HepG2 (cell line): ENCODE data around the gene ATG13. TPM values are rescaled to one million over a fixed set of nuclear protein-coding genes. Genes with fewer than 3 reads are reported as not detected.
A peak's percentile ranks its signal among the peaks of the same experiment; 100 is the strongest.

ENCODE experiments used
- ATAC-seq: fragments of 200-7000 bp; cut with Tn5 transposase; 3 replicates; pipeline ENCODE4 v1.9.1; 2020; ENCODE audit warnings: mild to moderate bottlenecking, moderate library complexity
- BruUV-seq: library from RNA; stranded (reverse); fragments of 400-500 nt; replicated peaks from 2 replicates; lab custom pipeline; 2021; lab: Mats Ljungman, UMichigan
- CTCF ChIA-PET: fragments of 300-600 bp; formaldehyde crosslinking; extraction: SDS; loops from one replicate; lab custom pipeline; 2021; ENCODE audit warnings: low total read pairs, inconsistent platforms, low intra/inter-chr PET ratio; lab: Yijun Ruan, JAX
- POLR2A ChIA-PET: fragments of 350-600 bp; sonication (Branson Sonifier 250); formaldehyde crosslinking; loops from one replicate; lab custom pipeline; 2020; ENCODE audit warnings: antibody characterized with exemption, inconsistent platforms; lab: Yijun Ruan, JAX
- DNase-seq: peaks from one replicate; pipeline ENCODE4 v3.0.0-alpha.2; 2015; ENCODE audit warnings: low spot score
- FAIRE-seq: peaks from 3 replicates; lab custom pipeline; 2011; peaks lifted over from hg19 to GRCh38; lab: Jason Lieb, UNC
- H2AFZ ChIP-seq: one replicate; pipeline ENCODE4 v1.6.1; 2011; ENCODE audit warnings: low read length, inconsistent platforms
- H3K27ac ChIP-seq: fragments of 300-600 bp; 3 replicates; pipeline ENCODE4 v1.8.0; 2011; ENCODE audit warnings: mixed run types, mild to moderate bottlenecking, mixed read lengths, low read length, inconsistent platforms; ENCODE audit not compliant: insufficient read depth; ENCODE audit errors: extremely low read length
- H3K27me3 ChIP-seq, 2 experiments: fragments of 200-600 bp in 1 of 2; 2 replicates in 1 of 2; 3 replicates in 1 of 2; pipeline versions ENCODE4 v1.6.0 to v1.8.0; 2011; ENCODE audit warnings: low read length in 2 of 2, mild to moderate bottlenecking in 2 of 2, moderate library complexity in 2 of 2, inconsistent platforms in 1 of 2; ENCODE audit not compliant: insufficient read depth in 2 of 2, control insufficient read depth in 1 of 2
- H3K36me3 ChIP-seq, 2 experiments: fragments of 200-600 bp in 1 of 2; replicated peaks in 1 of 2; 2 replicates in 1 of 2; 3 replicates in 1 of 2; pipeline versions ENCODE4 v1.5.1 to v1.8.0; 2011; ENCODE audit warnings: low read length in 2 of 2, inconsistent platforms in 1 of 2; ENCODE audit not compliant: insufficient read depth in 2 of 2, control insufficient read depth in 1 of 2
- H3K4me1 ChIP-seq: 2 replicates; pipeline ENCODE4 v1.5.1; 2012; ENCODE audit warnings: low read length, inconsistent platforms; ENCODE audit not compliant: insufficient read depth
- H3K4me2 ChIP-seq: 2 replicates; pipeline ENCODE4 v1.6.0; 2011; ENCODE audit warnings: low read depth, low read length, inconsistent platforms
- H3K4me3 ChIP-seq, 3 experiments: fragments of 200-600 bp in 1 of 3; sonication (generic), shearing (Covaris generic) in 1 of 3; replicated peaks in 1 of 3; 2 replicates each; pipeline ENCODE4 v1.5.1; 2011 to 2016; ENCODE audit warnings: low read length in 3 of 3, inconsistent platforms in 2 of 3, low read depth in 2 of 3, mild to moderate bottlenecking in 2 of 3, control low read depth in 1 of 3, mixed read lengths in 1 of 3; ENCODE audit not compliant: insufficient read depth in 1 of 3
- H3K79me2 ChIP-seq: one replicate; pipeline ENCODE4 v1.6.1; 2011; ENCODE audit warnings: low read length, inconsistent platforms; ENCODE audit not compliant: insufficient read depth
- H3K9ac ChIP-seq: 2 replicates; pipeline ENCODE4 v1.6.0; 2011; ENCODE audit warnings: mild to moderate bottlenecking, low read depth, low read length, inconsistent platforms; ENCODE audit not compliant: insufficient read depth
- H3K9me3 ChIP-seq: 2 replicates; pipeline ENCODE4 v1.5.1; 2012; ENCODE audit warnings: mild to moderate bottlenecking, low read length
- H4K20me1 ChIP-seq: 2 replicates; pipeline ENCODE4 v1.6.0; 2011; ENCODE audit warnings: inconsistent platforms, mild to moderate bottlenecking, low read length, moderate library complexity; ENCODE audit not compliant: insufficient read depth
- CHD4 ChIP-seq: fragments of 200-600 bp; sonication (generic); IDR thresholded peaks from 2 replicates; pipeline ENCODE4 v1.7.0; 2017; ENCODE audit warnings: mild to moderate bottlenecking, low read length, borderline replicate concordance
- ELF4 ChIP-seq: sonication (generic); formaldehyde crosslinking; IDR thresholded peaks from 2 replicates; pipeline ENCODE4 v1.5.0; 2020; ENCODE audit warnings: missing genetic modification reagents, mild to moderate bottlenecking, moderate library complexity, borderline replicate concordance
- HNF4G ChIP-seq, 2 experiments: sonication (generic) in 1 of 2; formaldehyde crosslinking in 1 of 2; IDR thresholded peaks; 2 replicates each; pipeline versions ENCODE4 v1.4.0 to v1.6.1; 2011 to 2020; ENCODE audit warnings: borderline replicate concordance in 2 of 2, low read depth in 2 of 2, mild to moderate bottlenecking in 2 of 2, low read length in 1 of 2, missing genetic modification reagents in 1 of 2, moderate library complexity in 1 of 2
- PCBP1 ChIP-seq: fragments of 200-400 bp; formaldehyde crosslinking; IDR thresholded peaks from 2 replicates; pipeline ENCODE4 v1.6.1; 2017; ENCODE audit warnings: mild to moderate bottlenecking, low read depth, low read length, borderline replicate concordance
- TBX2 ChIP-seq: sonication (generic); formaldehyde crosslinking; IDR thresholded peaks from 2 replicates; pipeline ENCODE4 v1.5.0; 2020; ENCODE audit warnings: missing genetic modification reagents, mild to moderate bottlenecking, borderline replicate concordance
- ZNF441 ChIP-seq: sonication (generic); formaldehyde crosslinking; IDR thresholded peaks from 2 replicates; pipeline ENCODE4 v1.7.0; 2021; ENCODE audit warnings: missing genetic modification reagents, borderline replicate concordance
- ZNF619 ChIP-seq: sonication (generic); formaldehyde crosslinking; IDR thresholded peaks from 2 replicates; pipeline ENCODE4 v1.4.0; 2020; ENCODE audit warnings: mild to moderate bottlenecking, missing genetic modification reagents
- ZNF652 ChIP-seq: IDR thresholded peaks from 2 replicates; pipeline ENCODE4 v1.6.1; 2016; ENCODE audit warnings: low read depth, borderline replicate concordance
- ZNF841 ChIP-seq: sonication (generic); formaldehyde crosslinking; IDR thresholded peaks from 2 replicates; pipeline ENCODE4 v1.8.1; 2023; ENCODE audit warnings: missing genetic modification reagents, borderline replicate concordance
- WGBS: methylation state at CpG from one replicate; pipeline ENCODE4 v1.1.6; 2017; ENCODE audit warnings: low lambda C conversion rate; 5-methylcytosine and 5-hydroxymethylcytosine counted together
- in situ Hi-C: cut with HindIII; loops from 2 replicates; pipeline ENCODE4 v1.10.0; 2017; ENCODE audit warnings: low pct_unique_long_range_greater_than_20kb; ENCODE audit not compliant: extremely low pct_ligation_motif_present
- intact Hi-C: fragments of 100-400 bp; cut with micrococcal nuclease; formaldehyde crosslinking; loops from one replicate; pipeline ENCODE4 v1.10.0; 2022; ENCODE audit not compliant: unreplicated experiment
- polyA plus RNA-seq, 8 experiments: library from polyadenylated mRNA; depleted of rRNA in 3 of 8; stranded (reverse) in 7 of 8; unstranded in 1 of 8; fragments of >200 nt; fragmentation: Illumina TruSeq in 4 of 8; extraction: Trizol in 4 of 8; gene quantifications; 2 replicates each; pipeline versions ENCODE4 v1.2.1 to v1.2.3, GENCODE V29; 2011 to 2016; ENCODE audit warnings: low read depth in 4 of 8, missing spikeins in 1 of 8, mixed read lengths in 1 of 8; ENCODE audit not compliant: insufficient read depth in 1 of 8
- total RNA-seq, 5 experiments: library from RNA; depleted of rRNA; stranded (reverse); fragments of >200 nt; fragmentation: Illumina TruSeq; extraction: Trizol; gene quantifications; 2 replicates each; pipeline ENCODE4 v1.2.3, GENCODE V29; 2016; ENCODE audit warnings: low read depth in 1 of 5
- TF ChIP-seq, protein P1 (sequence below): sonication (generic); formaldehyde crosslinking; conservative IDR thresholded peaks from 2 replicates; pipeline ENCODE4 v1.4.0; 2020; ENCODE audit warnings: missing genetic modification reagents
- TF ChIP-seq, protein P2 (sequence below), 2 experiments: sonication (generic) in 1 of 2; formaldehyde crosslinking in 1 of 2; IDR thresholded peaks; 2 replicates each; pipeline versions ENCODE4 v1.4.0 to v1.6.1; 2016 to 2020; ENCODE audit warnings: borderline replicate concordance in 1 of 2, low read depth in 1 of 2, mild to moderate bottlenecking in 1 of 2, missing genetic modification reagents in 1 of 2
- TF ChIP-seq, protein P3 (sequence below): sonication (generic); formaldehyde crosslinking; IDR thresholded peaks from 2 replicates; pipeline ENCODE4 v1.8.1; 2022; ENCODE audit warnings: low read depth, mild to moderate bottlenecking, missing genetic modification reagents

The ATG13 gene
- total and polyA plus RNA-seq, 2 of the 13 experiments (the other 11 are each of a cell fraction or from before 2014, with no cell fraction given): 55.0 to 77.3 TPM

DNA sequence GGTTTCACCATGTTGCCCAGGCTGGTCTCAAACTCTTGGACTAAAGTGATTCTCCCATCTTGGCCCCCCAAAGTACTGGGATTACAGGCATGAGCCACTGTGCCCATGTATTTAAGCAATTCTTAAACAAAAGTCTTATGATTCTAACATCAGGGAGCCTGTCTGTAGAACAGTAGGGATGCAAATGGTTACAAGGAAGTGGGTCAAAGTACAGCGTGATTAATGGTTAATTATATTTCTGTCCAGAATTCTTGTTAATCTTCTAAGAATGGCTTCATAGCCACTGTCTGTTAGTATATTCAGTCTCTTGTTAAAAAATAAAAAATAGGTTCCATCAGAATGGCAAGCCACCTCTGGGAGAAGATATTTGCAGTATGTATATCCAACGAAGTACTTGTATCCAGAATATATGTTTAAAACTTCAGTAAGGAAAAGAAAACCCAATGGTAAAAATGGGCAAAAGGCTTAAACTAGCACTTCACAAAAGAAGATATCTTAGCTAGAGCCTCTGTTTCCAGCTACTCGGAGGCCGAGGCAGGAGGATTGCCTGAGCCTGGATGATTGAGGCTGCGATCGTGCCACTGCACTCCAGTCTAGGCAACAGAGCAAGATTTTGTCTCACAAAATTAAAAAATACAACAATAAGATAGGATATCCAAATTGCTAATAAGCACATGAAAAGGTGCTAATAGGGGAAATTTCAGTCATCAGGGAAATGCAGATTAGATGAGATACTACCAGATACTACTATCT lies 22.9 kb downstream of the ATG13 start:
- peak overlapping the region in 1 of 3 experiments; percentile 4; a peak in 1 of 6 replicates for H3K4me3 ChIP-seq
- ChIA-PET POLR2A (interaction anchor here (0.9 kb wide), 1 partner anchor 22 kb away, joined by 3 read pairs; the partner anchor contains the start of gene ATG13), CTCF (no interaction called here)
- no peak overlapping the region for H2AFZ ChIP-seq
- no TSS peak for BruUV-seq
- DNase-seq (no peak), ATAC-seq (no peak; the same call in 2 of the 3 replicates), FAIRE-seq (no peak)
- H3K36me3 ChIP-seq: peaks cover 4 to 31% of the 10 kb centered on the region in 2 experiments; a peak in 3 of 5 replicates
- H3K27me3 ChIP-seq: no peaks in the 10 kb centered on the region
- H4K20me1 ChIP-seq: no peaks in the 10 kb centered on the region
- WGBS: 80% methylated on average over 6 of the region's 6 CpGs
- H3K27ac ChIP-seq: peak overlapping the region; percentile 78
- no peaks in the 10 kb centered on the region for H3K9me3 ChIP-seq
- in situ Hi-C loops: no loop called here
- intact Hi-C loops: no loop called here
- peak overlapping the region; percentile 57 for H3K4me2 ChIP-seq
- H3K4me1 ChIP-seq: peaks cover 42% of the 10 kb centered on the region
- H3K79me2 ChIP-seq: peaks cover 16% of the 10 kb centered on the region
- H3K9ac ChIP-seq: peak overlapping the region; percentile 10; the same call in 1 of the 2 replicates
- TF ChIP-seq ZNF652 (peak; percentile 77; the same call in 1 of the 2 replicates), ZNF619 (no peak), ELF4 (0 out of 2 replicates have a peak, but pooled peaks have one; percentile 21), CHD4 (peak; percentile 55; the same call in 1 of the 2 replicates), ZNF841 (CRISPR knock-in tag) (no peak), ZNF441 (CRISPR knock-in tag) (no peak), TBX2 (CRISPR knock-in tag) (0 out of 2 replicates have a peak, but pooled peaks have one; percentile 17), HNF4G (IDR thresholded peaks at IDR 0.05; ENCODE audit: borderline replicate concordance, low read depth, low read length) (no peak), HNF4G (CRISPR knock-in tag; IDR thresholded peaks at IDR 0.05; ENCODE audit: borderline replicate concordance, low read depth) (0 out of 2 replicates have a peak, but pooled peaks have one; percentile 8), PCBP1 (no peak)
- TF ChIP-seq, protein P1, sequence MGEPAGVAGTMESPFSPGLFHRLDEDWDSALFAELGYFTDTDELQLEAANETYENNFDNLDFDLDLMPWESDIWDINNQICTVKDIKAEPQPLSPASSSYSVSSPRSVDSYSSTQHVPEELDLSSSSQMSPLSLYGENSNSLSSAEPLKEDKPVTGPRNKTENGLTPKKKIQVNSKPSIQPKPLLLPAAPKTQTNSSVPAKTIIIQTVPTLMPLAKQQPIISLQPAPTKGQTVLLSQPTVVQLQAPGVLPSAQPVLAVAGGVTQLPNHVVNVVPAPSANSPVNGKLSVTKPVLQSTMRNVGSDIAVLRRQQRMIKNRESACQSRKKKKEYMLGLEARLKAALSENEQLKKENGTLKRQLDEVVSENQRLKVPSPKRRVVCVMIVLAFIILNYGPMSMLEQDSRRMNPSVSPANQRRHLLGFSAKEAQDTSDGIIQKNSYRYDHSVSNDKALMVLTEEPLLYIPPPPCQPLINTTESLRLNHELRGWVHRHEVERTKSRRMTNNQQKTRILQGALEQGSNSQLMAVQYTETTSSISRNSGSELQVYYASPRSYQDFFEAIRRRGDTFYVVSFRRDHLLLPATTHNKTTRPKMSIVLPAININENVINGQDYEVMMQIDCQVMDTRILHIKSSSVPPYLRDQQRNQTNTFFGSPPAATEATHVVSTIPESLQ: no peak
- TF ChIP-seq, protein P2, sequence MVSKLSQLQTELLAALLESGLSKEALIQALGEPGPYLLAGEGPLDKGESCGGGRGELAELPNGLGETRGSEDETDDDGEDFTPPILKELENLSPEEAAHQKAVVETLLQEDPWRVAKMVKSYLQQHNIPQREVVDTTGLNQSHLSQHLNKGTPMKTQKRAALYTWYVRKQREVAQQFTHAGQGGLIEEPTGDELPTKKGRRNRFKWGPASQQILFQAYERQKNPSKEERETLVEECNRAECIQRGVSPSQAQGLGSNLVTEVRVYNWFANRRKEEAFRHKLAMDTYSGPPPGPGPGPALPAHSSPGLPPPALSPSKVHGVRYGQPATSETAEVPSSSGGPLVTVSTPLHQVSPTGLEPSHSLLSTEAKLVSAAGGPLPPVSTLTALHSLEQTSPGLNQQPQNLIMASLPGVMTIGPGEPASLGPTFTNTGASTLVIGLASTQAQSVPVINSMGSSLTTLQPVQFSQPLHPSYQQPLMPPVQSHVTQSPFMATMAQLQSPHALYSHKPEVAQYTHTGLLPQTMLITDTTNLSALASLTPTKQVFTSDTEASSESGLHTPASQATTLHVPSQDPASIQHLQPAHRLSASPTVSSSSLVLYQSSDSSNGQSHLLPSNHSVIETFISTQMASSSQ (IDR thresholded peaks at IDR 0.05; ENCODE audit: low read depth): 0 out of 2 replicates have a peak, but pooled peaks have one; percentile 6
- TF ChIP-seq, protein P2 (CRISPR knock-in tag; IDR thresholded peaks at IDR 0.05; ENCODE audit: borderline replicate concordance): no peak
- TF ChIP-seq, protein P3, sequence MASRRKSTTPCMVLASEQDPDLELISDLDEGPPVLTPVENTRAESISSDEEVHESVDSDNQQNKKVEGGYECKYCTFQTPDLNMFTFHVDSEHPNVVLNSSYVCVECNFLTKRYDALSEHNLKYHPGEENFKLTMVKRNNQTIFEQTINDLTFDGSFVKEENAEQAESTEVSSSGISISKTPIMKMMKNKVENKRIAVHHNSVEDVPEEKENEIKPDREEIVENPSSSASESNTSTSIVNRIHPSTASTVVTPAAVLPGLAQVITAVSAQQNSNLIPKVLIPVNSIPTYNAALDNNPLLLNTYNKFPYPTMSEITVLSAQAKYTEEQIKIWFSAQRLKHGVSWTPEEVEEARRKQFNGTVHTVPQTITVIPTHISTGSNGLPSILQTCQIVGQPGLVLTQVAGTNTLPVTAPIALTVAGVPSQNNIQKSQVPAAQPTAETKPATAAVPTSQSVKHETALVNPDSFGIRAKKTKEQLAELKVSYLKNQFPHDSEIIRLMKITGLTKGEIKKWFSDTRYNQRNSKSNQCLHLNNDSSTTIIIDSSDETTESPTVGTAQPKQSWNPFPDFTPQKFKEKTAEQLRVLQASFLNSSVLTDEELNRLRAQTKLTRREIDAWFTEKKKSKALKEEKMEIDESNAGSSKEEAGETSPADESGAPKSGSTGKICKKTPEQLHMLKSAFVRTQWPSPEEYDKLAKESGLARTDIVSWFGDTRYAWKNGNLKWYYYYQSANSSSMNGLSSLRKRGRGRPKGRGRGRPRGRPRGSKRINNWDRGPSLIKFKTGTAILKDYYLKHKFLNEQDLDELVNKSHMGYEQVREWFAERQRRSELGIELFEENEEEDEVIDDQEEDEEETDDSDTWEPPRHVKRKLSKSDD (CRISPR knock-in tag): no peak
